ENCODE results near the gene FAM168A.
A peak's percentile ranks its signal among the peaks of the same experiment; 100 is the strongest.

FAM168A gene

DNA sequence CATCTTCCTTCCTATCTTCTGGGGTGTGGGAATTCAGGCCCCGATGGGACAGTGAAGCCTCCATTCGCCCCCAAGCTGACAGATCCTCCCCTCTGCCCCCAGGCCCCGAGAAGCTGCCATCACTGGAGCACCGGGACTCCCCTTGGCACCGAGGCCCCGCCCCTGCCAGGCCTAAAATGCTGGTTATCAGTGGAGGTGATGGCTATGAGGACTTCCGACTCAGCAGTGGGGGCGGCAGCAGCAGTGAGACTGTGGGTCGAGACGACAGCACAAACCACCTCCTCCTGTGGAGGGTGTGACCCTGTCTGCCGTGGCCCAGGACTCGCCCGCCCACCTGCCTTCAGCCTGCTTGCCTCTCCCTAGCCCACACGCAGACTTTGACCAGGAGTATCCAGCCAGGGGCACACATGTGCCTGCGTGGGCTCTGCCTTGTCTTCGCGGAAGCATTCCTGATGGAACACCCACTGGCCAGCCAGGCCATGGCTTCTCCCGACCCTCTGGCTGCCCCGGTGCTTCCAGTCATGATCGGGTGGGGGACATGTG is 230.4 kb downstream of the FAM168A start:
- DNase-seq (ENCODE audit: low spot score) = no peak

DNA sequence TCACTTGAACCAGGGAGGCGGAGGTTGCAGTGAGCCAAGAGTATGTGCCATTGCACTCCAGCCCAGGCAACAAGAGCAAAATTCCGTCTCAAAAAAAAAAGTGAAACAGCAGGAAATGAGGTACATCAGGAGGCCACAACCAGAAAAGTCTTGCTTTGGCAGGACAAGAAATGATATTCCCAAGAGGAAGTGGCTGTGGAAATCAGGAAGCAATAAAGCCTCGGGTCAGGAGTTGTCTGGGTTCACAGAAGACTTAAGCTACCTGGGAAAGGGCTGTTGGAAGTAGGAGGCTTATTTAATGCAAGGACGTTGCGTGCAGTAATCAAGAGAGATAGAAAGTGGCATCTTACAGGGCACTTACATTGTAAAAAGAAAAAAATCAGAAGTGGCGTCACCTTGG is 231.0 kb downstream of the FAM168A start:
- no peak for DNase-seq (ENCODE audit: low spot score)

DNA sequence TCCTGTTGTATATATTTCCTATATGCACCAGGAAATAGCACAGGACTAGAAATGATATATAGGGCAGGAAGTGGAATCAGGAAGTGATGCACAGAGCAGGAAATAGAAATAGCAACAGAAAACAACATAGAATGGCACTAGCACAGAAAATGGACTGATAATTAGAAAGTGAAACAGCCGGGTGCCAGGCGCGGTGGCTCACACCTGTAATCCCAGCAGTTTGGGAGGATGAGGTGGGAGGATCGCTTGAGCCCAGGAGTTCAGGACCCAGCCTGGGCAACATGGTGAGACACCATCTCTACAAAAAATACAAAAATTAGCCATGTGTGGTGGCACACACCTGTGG is 231.7 kb downstream of the FAM168A start:
- DNase-seq (ENCODE audit: low spot score) = no peak

GRCh38 chr11:73365352-73366264 is 232.3 kb downstream of the FAM168A start:
- no peak for DNase-seq (ENCODE audit: low spot score)

- DNase-seq (ENCODE audit: low spot score) = no peak
Observed at GRCh38 chr11:73363147-73363546, 234.8 kb downstream of the FAM168A start.

- DNase-seq (ENCODE audit: low spot score) = no peak
Observed at GRCh38 chr11:73361953-73362776, 235.7 kb downstream of the FAM168A start.

DNA sequence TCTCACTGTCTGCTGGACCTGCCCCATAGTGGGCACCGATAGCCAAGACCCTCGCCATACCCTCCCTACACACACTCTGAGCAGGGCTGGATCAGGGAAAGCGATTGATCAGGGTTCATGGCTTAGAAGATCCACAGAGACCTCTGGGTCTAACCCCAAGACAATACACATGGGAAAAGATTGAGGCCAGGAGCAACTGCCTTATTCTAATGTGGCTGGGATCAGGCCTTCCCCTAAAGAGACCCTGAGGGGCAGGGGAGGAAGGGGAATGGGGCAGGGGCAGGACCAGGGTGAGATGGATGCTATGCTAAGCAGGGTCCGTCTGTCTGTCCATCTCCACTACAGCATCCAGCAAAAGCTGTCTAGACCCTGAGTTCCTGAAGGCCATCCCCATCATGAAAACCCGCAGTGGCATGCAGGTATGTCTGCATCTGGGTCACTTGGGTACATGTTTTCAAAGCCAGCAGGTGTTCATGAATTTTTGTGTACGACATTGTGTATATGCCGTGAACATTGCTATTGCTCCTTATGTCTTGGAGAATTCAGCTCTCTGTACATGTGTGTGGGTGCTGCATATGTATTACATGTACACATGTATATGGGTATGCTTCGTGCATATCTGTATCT is 237.1 kb downstream of the FAM168A start:
- DNase-seq (ENCODE audit: low spot score) = no peak

DNA sequence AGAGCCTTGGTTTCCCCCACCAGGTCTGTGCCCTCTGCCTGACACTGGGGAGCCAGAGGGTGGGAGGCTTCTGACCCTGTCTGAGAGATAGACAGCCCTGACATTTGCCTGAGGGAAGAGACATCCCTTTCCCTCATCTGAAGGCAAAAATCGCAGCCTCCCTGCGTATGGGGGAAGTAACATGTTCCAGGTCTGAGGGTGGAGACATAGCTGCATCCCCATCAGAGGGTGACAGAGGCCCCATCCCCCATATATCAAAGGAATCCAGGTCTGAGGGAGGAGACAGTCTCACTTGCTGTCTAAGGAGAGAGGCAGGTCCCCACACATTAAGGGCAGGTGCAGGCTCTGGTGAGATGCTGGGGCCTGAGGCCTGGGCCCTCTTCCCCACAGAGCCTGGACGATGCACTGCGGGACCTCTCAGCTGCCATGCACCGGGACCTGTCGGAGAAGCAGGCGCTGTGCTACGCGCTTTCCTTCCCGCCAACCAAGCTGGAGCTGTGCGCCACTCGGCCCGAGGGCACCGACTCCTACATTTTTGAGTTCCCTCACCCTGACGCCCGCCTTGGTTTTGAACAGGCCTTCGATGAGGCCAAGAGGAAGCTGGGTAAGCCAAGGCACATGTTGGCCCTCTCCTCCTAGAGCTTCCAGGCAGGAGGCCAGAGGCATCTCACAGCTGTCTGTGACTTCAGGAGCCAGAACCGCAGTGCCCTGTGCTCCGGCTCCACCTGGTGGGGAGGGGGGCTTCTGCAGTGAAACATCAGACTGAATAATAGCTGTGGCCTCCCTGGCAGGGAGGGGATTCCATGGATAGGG is 237.8 kb downstream of the FAM168A start:
- DNase-seq (ENCODE audit: low spot score) = peak; percentile 54

GRCh38 chr11:73359341-73359740 is 238.6 kb downstream of the FAM168A start:
- peak; percentile 89 for DNase-seq (ENCODE audit: low spot score)

DNA sequence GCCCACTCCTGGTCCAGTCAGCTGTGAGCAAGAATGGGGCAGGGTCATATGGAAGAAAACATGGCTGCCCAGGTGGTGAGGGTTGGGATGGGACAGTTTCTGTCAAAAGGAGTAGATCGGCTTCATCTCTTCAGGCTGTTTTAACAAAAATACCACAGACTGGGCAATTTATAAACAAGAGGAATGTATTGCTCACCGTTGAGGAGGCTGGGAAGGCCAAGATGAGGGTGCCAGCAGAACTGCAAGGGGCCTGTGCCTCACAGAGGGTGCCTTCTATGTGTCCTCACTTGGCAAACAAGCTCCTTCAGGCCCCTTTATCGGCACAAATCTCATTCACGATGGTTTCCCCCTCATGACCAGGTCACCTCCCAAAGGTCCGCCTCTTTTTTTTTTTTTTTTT is 239.8 kb downstream of the FAM168A start:
- no peak for DNase-seq (ENCODE audit: low spot score)

GRCh38 chr11:73356979-73357860 is 240.7 kb downstream of the FAM168A start:
- no peak for DNase-seq (ENCODE audit: low spot score)

- no peak for DNase-seq (ENCODE audit: low spot score)
Observed at GRCh38 chr11:73355109-73355508, 242.8 kb downstream of the FAM168A start.

DNA sequence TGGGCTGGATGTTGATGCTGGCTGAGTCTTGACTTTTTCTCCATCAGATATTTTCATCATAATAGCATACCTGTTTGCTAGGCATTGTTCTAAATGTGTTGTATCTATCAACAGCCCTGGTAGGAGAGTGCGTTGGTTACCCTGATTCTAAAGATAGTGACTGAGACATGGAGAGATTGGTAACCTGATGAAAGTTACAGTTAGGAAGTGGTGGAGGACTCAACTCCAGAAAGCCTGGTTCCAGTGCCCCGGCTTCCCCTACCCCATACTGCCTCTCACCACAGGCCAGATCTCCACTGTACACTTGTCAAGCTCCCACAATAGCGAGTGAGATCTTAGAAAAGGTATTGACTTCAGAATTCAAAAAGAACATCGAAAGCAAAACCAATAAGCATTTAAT is 244.5 kb downstream of the FAM168A start:
- no peak for DNase-seq (ENCODE audit: low spot score)

DNA sequence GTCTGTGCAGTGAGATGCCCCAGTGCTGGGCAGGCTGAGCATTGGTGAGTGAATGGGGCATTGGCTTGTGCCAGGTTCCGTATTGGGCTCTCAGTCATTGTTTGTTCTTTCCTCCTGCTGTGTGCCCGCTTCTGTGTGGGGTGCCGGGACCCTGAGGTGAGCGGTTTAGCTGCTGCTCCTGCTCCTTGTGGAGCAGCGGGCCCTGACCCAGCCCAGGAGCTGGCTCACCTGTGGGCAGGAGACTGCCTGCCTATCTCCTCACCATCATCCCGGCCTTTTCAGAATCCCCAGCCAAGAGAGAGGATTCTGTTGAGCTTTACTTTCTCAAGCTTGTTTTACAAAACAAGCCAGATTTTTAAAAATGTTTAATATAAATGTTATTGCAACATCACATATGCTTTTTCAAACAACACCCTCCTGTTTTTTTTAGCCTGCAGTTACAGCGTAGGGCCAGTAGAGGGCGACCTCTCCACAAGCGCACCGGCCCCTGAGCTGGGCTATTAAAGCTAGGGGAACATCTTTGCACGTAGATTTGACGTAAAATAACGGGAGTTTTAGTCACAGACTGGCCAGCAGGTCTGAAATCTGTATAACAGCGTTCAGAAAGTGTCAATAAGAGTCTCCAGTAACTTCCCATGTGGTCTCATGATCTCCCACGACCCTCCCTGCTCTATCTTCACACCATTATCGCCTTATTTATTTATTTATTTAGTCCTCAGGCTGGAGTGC is 246.8 kb downstream of the FAM168A start:
- DNase-seq (ENCODE audit: low spot score) = peak; percentile 91

Measured in GM03348 (cell line).